GM19452 (cell line): Measurements from ENCODE around the gene PDIK1L.

Experiments used
- ATAC-seq: cut with Tn5 transposase; IDR thresholded peaks from one replicate; pipeline ENCODE4 v1.9.1; 2021; ENCODE audit not compliant: unreplicated experiment

PDIK1L gene

GRCh38 chr1:26121854-26122773 is 10.5 kb downstream of the PDIK1L start:
- ATAC-seq, result no peak

GRCh38 chr1:26122988-26123973 is 11.7 kb downstream of the PDIK1L start:
- ATAC-seq, result no peak

GRCh38 chr1:26124418-26125331 is 13.1 kb downstream of the PDIK1L start:
- ATAC-seq, result no peak

- ATAC-seq, result no peak
Measured at GRCh38 chr1:26125382-26125781, 13.8 kb downstream of the PDIK1L start.

GRCh38 chr1:26125946-26126320 is 14.3 kb downstream of the PDIK1L start:
- no peak for ATAC-seq

GRCh38 chr1:26126321-26127084 is 14.9 kb downstream of the PDIK1L start:
- peak; percentile 81 for ATAC-seq

GRCh38 chr1:26127235-26128163 is 15.9 kb downstream of the PDIK1L start:
- ATAC-seq, result no peak

GRCh38 chr1:26129778-26130177 is 18.2 kb downstream of the PDIK1L start:
- no peak for ATAC-seq

GRCh38 chr1:26130695-26131094 is 19.1 kb downstream of the PDIK1L start:
- no peak for ATAC-seq

- ATAC-seq, result no peak
Measured at GRCh38 chr1:26132128-26132833, 20.7 kb downstream of the PDIK1L start.

GRCh38 chr1:26132834-26133167 is 21.2 kb downstream of the PDIK1L start:
- no peak for ATAC-seq

- ATAC-seq, result no peak
Measured at GRCh38 chr1:26134466-26134865, 22.8 kb downstream of the PDIK1L start.

GRCh38 chr1:26138974-26139558 is 27.4 kb downstream of the PDIK1L start:
- ATAC-seq, result no peak

- ATAC-seq, result no peak
Measured at GRCh38 chr1:26142159-26142558, 30.5 kb downstream of the PDIK1L start.

- ATAC-seq, result no peak
Measured at GRCh38 chr1:26145041-26145959, 33.7 kb downstream of the PDIK1L start.

- ATAC-seq, result no peak
Measured at GRCh38 chr1:26145960-26146294, 34.3 kb downstream of the PDIK1L start.

- no peak for ATAC-seq
Measured at GRCh38 chr1:26148887-26149286, 37.3 kb downstream of the PDIK1L start.
